NCI-H2227 (cell line): Measurements from ENCODE around the gene PIP5K1B.
"Not testable (repeated sequence)": the region's sequence is repeated elsewhere in the genome, so short reads cannot be mapped to it uniquely, and the experiment has no call there.

Experiments
- DNase-seq: peaks from one replicate; lab custom pipeline; 2025; ENCODE audit not compliant: unreplicated experiment; lab: John Stamatoyannopoulos, UW

Gene PIP5K1B

DNA sequence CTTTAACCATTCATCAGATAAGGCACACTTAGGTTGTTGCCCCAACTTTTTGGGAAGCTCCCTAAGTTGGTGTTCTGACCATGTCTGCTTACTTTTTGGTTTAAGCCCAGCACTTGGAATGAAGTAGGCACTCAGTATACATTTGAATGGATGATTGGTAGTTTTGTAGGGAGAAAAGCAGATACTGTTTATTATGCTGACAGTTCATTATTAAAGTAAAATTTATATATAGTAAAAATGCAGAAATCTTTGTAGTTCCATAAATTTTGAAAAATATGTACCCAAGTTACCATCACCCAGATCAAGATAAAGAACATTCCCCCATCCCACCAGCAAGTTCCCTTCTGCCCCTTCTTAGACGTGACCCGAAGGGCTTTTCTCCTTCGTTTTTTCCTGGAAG lies 273.5 kb downstream of the PIP5K1B start:
- no peak for DNase-seq

DNA sequence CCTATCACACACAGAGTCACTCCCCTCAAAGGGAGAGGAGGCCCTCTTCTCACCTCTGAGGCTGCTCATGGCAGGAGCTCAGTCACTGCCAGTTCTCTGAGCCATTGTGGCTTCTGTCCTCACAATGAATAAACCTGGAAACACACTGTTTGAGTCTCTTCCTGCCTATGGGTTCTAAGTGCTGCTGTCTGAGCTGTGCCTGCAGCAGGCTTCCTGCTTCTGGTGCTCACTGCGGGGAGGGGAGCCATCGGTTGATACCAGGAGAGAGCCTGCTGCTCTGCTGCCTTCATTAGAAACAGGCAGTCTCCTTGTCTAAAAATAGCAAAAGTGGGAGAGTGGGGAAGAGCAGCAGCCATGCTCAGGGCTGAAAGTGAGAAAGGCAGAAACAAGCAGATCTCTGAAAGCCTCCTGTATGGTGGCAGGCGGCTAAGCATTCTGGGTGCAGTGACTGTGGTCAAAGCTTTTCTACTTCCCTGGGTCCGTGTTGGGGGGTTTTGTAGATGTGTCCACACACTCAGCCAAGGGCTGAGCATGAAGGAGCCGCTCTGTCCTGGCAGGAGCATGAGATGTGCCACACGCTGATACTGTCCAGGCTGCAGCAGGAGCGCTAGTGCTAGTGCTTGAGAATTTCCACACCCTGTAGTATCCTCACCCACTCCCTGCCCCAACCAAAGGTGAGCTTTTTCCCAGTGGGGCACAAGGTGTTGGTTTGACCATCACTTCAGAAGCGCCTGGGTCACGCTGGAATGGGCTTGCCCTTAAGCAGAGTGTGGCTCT lies 274.7 kb downstream of the PIP5K1B start:
- peak; percentile 25 for DNase-seq

DNA sequence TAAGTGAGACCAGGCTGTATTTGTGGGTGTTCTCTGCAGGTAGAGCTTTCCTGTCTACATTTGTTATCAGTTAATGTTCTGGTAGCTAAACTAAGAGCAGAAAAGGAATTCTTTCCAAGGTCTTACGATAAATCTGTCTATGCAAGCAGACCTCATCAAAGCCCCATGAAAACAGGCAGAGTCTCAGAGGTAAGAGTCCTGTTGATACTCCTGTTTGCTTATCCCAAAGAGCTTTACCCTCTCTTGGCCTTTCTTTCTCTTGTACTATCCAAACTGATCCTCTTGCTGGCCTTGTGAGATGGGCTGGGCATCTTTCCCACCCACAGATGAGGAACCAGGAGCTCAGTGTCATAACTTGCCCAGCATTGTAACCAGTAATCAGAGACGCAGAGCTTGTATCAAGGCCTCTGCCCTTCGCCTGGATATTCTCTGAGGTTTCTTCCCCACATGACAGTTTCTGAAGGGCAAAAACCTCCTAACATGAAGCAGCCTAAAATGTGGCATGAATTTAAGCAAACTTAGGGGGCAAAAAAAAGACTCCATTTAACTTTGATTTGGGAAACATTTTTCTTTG lies 275.4 kb downstream of the PIP5K1B start:
- no peak for DNase-seq

DNA sequence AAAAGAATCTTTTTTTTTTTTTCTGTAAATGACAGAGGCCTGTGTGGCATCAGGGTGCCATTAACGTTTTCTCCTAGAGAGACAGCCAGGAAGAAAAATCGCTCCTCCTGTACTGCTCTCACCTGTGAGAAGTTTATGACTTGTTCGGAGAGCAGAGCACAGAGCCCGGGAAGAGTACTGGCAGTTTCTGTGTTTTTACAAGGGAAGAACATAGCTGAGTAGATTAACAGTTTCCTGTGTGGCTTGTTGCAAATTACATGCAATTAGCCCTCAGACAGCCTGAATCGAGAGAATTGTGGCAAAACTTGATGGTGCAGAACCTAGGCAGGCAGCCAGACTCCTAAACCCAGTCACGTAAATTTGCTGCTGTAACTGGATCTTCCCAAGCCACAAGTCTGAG lies 276.7 kb downstream of the PIP5K1B start:
- DNase-seq: peak; percentile 8

DNA sequence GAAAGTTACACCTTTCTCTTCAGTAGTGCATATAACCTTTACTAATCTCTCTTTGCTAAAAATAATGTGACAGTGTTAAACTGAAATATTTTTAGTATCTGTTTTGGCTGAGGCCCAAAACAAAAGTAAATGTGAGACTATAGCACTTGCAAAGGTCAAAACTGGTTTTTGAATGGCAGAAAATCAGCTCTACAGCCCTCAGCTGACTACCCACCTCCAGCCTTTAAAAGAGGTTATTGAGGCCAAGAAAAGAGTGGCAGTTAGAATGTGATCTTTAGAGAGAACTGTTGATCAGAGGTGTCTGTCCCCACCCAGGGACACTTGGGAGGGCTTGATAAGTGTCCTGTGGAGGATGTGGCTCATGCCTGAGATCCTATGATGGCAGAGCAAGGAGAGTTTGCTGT lies 278.0 kb downstream of the PIP5K1B start:
- no peak for DNase-seq

DNA sequence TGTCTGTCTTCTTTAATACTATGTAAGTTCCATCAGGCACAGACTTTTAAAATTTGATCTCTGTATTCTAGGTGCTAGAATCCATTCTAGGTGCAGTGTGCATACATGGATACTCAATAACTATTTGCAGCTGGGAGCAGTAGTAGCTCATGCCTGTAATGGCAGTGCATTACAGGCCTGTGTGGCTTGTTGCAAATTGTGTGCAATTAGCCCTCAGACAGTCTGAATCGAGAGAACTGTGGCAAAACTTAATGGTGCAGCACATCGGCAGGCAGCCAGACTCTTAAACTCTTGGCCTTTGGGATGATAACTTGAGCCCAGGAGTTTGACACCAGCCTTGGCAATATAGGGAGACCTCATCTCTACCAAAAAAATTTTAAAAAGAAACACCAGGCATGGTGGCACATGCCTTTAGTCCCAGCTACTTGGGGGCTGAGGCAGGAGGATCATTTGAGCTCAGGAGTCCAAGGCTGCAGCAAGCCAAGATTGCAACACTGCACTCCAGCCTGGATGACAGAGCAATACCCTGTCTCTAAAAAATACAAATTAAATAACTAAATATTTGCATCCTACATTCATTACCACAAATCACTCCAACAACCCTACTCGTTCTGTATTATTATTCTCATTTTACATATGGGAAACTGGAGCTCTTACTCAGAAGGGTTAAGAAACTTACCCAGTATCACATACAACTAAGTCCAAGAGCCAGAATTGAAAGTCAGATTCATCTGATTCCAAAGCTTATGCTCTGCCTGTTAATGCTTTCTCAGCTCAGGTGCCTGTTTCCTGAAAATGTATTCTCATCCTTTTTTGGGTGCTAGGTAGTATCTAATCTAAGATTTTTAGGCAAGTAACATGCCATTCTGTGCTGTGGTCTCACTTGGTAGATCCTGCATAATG lies 278.7 kb downstream of the PIP5K1B start:
- no peak for DNase-seq

DNA sequence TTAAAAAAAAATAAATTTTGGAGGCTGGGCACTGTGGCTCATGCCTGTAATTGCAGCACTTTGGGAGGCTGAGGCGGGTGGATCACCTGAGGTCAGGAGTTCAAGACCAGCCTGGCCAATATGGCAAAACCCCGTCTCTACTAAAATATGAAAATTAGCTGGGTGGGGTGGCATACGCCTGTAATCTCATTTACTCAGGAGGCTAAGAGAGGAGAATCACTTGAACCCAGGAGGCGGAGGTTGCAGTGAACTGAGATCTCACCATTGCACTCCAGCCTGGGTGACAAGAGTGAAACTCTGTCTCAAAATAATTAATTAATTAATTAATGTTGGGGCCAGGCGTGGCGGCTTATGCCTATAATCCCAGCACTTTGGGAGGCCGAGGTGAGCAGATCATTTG lies 281.9 kb downstream of the PIP5K1B start:
- DNase-seq: not testable (repeated sequence)

DNA sequence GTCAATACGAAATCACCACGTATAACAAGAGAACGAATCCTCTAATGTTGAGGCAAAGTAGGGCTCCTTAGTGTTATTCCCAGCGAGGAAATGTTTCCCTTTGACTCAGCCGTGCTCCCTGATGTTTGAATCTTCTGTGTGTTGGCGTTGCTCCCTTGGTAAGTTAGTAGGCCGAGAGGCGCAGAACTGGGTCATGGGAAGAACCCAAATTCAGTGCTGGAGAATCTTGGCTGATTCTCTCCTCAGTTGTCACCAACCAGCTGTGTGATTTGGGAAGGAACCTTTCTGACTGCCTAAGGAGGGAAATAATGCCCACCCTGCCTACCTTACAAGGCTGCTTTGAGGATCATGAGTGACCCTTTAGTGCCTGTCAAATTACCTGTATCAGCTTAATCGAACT lies 286.4 kb downstream of the PIP5K1B start:
- no peak for DNase-seq

DNA sequence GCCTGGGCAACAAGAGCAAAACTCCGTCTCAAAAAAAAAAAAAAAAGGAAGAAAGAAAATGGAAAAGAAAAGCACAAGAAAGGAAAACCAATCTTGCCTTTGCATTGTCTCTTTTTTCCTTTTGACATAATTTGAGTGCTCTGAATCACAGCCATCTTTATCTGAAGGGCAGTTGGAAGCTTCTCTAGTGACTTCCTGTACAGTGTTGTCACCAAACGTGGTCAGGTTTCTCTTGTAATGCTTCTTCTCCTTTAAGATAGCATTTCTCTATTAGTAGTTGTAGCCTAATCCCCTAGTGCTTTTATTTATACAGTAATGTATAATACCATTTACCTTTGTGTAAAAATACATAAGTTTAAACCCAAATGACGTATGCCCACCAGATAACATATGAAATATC lies 290.7 kb downstream of the PIP5K1B start:
- no peak for DNase-seq

DNA sequence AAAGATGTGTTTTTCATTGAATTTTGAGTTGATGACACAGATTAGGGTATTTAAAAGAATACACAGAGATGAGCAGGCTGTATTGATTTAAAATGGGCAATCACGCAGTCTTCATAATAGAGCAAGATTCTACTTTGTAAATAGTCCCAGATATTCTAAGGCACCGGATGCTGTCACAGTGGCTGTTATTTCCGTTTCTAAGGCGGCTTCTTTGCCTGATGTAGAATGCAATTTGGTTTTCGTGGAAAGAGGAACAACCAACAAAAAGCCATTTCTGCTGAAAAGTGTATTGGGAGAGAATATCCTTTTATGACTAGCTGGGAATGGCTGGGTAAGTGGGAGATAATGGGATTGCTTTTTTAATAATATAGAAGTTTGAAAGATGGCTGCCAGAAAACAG lies 291.4 kb downstream of the PIP5K1B start:
- DNase-seq: no peak

DNA sequence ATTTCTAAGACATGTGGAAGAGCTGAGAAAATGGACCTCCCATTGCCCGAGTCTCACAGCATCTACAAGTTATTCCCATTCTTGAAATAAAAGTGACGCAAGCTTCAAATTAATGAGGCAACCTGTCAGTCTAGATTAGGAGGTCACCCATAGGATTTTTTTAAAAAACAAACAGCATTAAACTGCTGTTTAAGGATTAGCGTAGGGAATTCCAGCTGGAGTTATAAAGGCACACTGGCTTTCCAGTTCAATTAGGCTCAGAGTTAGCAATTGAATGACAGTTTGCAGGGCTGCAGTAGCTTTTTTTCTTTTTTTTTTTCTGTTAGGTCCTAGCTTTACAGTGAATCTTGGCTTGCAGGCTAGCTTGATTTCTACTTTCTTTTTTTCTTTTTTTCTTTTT lies 292.6 kb downstream of the PIP5K1B start:
- no peak for DNase-seq

DNA sequence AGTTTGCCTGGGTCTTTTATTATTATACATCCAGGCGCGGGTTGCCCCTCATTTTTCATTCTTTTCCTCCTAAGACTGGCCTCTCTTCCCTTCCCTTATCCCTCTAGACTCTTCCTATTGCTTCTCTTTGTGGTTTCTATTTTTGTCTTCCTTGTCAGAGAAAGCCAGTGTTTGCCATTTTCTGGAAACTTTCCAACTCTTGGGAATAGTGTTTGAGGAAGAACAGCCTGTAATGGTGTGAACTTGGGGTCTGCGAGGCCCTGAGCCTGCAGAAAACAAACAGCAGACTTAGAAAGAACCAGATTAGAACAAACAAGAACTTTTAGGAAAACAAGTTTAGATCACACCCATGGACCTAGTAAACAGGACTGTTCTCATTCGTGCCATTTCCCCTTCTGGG lies 293.3 kb downstream of the PIP5K1B start:
- DNase-seq: no peak

DNA sequence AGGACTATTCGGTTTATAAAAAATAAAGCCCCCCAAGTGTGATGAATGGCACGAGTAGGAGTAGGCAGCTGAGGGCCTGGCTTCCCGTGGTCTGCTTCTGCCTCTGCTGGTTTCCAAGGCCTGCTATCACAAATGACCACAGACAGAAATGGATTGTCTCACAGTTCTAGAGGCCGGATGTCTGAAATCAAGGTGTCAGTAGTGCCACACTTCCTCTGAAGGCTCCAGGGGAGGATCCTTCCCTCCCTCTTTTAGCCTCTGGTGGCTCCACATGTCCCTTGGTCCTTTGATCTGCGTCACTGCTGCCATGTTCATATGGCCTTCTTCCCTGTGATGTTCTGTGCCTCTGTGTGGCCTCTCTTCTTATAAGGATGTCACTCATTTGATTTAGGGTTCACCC lies 293.8 kb downstream of the PIP5K1B start:
- DNase-seq: no peak

DNA sequence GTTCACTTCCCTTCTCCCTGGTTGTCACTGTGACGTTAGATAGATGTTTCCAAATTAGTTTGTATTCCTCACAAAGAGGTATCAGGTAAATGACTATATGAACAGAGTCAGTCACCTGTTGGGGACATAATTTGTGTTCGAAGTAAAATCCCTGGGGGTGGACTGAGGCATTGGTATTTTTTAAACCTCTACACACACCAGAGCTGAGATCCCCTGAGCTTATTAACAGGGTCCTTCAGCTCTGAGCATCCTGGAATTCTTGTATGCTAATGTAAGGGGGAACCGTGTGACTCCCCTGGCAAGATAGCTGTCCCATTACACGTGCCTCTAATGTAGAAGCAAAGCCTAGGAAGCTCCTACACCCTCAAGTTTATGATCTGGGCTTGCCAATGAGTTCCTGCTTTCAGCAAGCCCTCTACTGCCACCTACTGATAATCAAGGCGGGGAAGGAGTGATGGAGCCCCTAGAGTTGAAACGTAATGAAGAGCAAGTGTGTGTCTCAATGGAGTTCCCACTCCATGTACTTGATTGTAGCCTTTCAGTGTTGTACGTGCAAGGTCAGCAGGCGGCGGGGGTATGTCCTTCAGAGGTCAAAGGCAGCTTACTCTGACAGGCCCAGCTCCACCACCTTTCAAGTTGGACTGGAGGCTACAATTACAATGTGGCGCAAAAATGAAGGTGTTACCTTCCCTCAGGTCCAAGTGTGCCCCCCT lies 294.5 kb downstream of the PIP5K1B start:
- DNase-seq: peak; percentile 80

DNA sequence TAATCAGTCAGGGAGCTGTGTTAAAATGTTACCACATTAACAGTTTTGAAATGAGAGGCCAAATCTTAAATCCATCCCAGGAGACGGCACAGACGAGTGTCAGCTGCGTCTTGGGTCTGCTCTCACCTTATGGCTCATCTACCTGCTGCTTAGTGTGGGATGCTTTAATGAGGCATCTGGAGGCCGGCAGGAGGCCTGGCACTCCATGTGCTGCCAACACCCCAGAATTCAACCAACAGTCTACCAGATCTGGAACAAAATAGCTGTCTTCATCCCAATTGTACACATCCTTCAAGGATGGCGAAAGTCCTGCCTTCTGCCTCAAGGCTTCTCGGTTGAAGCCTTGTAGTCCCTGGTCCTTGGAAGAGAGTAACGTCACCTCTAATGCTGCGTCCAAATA lies 296.9 kb downstream of the PIP5K1B start:
- no peak for DNase-seq

DNA sequence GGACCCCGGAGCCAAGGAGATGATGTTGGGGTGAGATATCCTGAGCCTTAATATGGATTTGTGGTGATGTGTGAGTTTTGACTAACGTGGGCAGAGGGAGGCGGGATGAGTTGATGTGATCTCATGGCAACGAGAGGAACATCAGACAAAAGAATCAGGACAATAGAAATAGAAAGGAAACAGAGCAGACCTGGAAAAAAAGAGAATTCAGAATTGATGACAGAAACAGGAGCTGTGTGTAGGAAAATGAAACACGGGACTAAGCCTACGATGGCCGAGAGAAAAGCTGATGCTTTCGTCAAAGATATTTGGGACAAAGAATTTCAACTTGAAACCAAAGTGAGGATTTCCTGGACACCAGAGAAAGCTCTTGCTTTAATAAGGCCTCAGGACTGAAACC lies 298.0 kb downstream of the PIP5K1B start:
- no peak for DNase-seq

DNA sequence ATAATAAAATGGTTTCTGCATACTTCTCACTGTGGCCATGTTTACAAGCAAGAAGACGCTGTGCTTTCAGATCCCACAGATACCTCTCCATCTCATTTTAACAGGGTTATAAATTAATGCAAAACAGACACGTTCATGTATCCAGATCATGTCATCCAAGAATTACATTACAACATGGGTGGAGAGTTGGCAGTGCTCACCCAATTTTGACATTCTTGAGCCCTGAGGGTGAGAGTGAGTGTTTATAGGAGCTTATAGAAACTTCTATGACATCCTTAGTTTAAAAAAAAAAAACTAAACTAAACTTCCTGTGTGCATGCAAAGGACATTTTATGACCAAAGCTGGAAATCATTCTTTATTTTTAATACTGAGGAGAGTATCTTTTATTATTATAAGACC lies 299.8 kb downstream of the PIP5K1B start:
- DNase-seq: no peak

DNA sequence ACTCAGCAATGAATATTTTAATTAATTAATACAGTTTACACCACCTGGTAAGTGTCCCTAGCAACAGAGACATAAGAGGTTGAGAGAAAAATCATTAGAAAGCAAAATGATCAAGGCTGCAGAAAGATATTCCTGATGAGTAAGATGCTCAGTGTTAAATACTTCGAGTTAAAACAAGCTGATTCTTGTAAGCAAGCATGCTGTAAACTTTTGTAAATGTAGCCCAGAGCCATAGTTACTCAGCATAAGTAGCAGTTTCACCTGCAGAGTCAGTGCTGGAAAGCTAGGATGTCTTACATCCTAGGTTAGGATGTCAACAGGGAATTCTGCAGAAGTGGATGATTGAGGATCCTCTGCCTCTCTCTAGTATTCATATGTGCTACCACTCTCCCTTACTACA lies 304.7 kb downstream of the PIP5K1B start:
- no peak for DNase-seq

DNA sequence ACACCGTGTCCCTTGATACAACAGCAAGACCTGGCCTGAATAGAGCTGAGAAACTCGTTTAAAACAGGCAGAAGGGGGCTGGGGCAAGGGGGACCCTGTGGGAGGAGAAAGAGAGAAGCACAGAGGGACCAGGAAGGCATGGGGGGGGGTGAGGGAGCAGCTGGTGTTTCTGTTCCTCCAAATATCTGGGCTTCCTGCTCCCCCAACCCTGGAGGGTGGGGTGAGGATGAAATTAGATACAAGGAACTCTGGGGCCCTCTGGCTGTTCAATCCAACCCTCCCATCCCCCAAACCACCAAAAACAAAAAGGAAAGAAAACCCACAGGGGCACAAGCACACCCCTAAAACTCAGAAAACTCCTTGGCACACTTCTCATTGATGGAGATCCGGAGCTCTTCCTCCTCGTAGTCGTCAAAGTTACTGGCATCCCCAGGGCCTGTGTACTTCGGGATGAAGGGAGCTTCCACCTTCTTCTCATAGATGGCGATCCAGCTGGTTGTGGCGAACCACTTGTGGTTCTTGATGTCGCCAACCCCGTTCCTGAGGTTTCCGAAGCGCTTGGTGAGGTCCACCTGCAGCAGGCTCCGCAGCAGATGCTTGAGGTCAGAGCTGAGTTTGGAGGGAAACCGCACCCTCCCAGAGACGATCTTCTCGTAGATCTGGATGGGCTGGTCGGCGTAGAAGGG lies 307.8 kb downstream of the PIP5K1B start:
- no peak for DNase-seq

DNA sequence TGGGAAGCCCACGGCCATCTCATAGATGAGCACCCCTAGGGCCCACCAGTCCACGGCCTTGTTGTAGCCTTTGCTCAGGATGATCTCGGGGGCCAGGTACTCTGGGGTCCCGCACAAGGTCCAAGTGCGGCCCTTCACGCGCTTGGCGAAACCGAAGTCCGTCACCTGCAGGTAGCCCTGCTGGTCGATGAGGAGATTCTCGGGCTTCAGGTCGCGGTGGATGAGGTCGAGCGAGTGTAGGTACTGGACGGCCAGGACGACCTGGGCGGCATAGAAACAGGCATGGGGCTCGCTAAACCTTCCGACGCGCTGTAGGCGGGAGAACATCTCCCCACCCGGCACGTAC lies 308.3 kb downstream of the PIP5K1B start:
- no peak for DNase-seq

DNA sequence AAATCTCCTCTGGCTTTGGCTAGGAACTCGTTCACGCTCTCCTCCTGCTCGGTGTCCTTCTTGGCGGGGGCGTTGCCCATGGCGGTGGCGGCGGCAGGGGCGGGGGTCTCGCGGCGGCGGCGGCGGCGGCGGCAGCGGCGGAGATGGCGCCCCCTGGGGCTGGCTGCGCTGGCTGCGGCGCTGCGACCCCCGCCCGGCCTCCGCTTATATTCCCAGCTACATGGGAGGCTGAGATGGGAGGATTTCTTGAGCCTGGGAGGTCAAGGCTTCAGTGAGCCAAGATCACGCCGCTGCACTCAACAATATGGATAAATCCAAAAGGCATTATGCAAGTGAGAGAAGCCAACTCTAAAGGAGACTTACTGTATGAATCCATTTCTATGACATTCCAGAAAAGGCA lies 309.0 kb downstream of the PIP5K1B start, which contains the start of gene PRKACG:
PRKACG (minus strand) TSS at position 101 of the 400 bp plus-strand sequence; CDS start at position 80, 21 bp downstream.
- no peak for DNase-seq
